GM19397 (cell line): ENCODE results near the gene PDYN.

Experiments
- ATAC-seq: cut with Tn5 transposase; IDR thresholded peaks from one replicate; pipeline ENCODE4 v1.9.1; 2021; ENCODE audit warnings: mild to moderate bottlenecking, moderate library complexity; ENCODE audit not compliant: unreplicated experiment

Gene PDYN

DNA sequence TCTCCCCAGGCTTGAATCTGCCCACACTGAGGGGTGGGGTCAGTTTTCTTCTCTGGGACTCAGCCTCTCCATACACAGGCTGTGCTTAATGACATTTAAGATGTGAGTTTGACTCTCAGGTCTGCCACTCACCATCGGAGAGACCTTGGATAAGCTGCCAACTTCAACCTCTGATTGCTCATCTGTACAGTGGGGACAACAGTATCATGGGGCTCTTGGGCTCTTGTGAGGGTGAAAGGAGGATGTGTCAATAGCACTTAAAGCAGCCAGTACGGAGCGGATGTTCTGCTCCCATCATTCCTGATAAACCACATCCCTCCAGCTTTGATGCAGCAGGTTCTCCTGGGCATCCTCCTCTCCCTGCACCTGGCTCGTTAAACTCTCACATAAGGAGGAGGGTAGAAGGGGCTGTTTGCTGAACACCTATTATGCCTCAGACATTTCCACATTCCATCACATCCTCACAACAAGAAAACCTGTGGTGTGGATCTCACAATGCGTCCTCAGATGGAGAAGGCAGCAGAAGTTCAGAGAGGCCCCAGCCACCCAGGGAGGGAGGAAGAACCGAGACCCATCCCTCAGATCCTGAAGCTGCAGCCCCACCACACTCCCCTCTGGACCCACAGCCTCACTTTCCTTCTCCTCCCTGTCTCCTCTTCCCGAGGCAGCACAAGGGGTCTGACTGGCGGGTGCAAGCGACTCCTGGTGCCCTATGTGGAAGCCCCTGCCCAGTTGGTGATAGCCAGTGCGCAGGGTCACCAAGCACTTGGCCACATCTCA lies 1.9 kb upstream of the PDYN start:
- no peak for ATAC-seq

DNA sequence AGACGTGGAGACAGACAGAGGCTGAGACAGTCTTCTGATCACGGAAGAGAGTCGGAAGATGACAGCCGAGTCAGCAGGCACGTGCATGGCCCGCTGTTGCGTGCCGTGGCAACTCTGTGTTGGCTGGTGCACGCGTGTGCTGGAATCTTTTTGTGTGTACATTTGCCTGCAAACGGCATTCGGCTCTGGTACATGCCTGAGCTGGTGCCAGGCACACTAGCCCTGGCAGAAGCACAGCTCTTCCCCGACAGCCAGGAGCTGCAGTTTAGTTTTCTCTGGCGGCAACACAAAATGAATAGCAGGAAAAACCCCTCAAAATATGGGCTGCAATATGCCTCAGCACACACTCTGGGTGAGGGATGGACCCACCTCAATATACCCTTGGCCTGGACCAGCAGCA lies 769 bp upstream of the PDYN start:
- ATAC-seq: no peak

DNA sequence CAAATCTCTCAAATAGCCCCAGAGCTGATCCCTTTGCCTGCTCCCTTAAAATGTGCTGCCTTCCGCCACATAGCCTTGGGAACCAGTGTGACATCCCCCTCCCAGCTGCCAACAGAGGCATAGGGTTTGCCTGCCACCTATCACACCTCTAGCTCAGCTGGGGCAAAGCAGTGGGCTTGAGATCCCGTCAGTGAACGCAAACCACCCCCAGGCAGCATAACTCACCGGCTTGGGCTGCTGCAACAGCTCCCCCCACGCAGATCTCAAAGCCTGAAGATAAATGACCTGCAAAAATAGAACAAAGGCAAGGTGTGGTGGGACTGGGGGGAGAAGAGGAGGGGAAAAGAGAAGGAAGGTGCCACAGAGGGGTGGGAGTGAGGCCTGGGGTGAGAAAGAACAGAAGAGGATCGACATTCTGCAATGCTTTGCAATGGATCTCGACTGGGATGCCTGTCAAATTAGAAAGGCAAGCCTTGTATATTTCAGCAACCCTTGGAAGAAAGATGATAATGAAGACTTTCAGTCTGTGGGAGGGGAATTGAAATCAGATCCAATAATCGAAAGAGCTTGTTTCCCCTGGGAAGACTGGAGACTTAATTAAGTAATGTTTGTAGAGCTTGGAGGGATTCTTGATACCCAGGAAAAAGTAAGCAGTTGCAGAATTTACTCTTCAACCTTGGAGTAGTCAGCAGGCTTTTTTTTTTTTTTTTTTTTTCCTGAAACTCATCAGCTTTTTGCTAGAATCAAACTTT lies 1.3 kb downstream of the PDYN start:
- ATAC-seq: no peak

DNA sequence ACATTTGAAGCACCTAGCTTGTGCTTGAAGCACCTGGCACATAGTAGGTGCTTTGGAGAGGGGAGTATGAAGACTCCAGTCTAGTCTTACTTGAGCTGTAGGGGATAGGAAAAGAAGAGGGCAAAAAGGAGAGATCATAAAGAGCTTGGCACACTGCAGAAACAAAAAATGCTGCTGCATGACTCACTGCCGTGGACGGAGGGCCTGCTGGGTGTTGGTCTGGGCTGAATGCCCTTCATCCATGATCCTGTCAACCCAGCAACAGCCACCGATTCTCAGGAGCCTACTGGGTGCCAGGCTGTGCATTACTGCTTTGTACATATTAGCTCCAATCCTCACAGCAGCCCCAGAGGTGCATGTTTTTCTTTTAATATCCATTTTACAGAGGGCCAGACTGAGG lies 6.0 kb downstream of the PDYN start:
- no peak for ATAC-seq

DNA sequence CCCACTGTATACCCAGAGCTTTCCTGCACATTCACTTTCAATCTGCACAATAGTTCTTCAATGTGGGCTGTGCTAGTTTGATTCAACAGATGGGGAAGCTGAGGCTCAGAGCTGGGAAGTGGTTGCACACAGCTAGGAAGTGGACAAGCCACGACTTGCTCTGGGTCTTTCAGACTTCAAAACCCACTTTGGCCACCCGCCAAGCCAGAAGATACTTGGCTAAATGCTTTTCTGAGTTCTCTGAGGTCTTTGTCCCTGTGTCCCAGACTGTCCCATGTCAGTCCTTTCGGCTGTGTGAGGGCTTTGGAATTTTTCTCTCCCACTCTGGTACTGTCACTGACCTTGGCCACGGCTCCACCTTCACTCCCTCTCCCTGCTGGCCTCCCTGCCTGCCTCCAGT lies 10.6 kb downstream of the PDYN start:
- ATAC-seq: no peak

DNA sequence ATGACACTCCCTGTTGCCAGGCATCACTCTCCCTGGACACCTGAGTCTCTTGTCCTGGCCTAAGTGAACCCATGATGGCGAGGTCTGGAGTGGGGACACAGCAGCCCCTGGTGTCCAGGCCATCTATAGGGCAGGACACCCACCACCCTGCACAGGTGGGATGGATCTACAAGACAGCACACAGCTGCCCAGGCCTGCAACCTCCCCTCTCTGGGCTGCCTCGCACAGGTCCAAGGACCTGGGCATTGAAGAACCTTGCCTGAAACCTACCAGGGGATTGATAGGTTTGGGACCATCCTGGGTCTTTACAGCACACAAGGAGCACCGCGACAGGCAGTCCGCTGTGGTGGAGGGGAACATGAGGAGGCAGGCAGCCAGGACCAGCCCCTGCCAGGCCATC lies 11.2 kb downstream of the PDYN start:
- no peak for ATAC-seq

DNA sequence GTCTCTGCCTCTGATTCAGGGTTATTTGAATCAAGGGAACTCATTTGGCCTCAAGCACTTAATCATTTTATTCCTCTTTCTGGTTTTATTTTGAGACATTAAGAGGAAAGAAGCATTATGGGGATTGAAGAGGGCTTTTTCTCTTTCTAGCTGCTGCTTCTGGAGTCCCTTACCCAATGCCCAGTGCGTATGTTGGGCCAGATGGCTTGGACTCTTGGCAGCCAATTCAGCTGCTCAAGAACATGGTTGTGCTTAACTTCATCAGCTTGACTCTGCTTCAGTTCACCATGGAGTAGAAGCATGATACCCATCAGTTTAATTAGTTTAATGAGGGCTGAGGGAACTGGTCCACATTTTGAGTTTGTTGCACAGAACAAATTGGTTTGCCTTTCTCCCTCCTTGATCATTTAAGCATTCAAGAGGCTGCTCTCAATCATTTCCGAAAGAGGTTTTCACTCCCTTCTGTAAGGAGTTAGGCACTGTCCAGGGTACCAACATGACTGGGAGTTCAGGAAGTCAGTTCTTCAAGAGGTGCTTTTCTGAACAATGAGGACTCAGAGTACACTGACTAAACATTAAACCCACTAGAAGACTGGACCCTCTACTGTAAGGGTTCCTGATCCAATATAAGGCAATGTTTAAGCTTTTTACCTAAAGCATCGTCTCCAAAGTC lies 14.6 kb downstream of the PDYN start:
- ATAC-seq: no peak

DNA sequence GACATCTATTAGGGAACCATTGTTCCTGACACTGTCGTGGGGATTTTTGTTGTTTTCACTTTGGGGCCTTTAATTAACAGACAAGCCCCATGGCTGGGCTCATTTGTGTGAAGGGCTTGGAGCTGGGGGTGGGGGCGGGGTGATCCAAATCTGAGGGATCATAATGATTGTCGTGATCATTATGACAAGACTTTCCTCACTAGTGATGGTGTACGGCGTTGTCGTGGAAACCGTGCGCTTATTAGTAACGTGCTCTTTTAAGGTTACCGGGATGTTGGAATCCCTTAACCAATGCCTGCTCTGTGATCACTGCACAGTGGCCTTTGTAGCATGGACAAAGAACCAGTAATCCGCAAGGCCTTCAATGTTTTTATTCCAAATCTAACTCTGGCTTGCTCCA lies 18.6 kb downstream of the PDYN start:
- no peak for ATAC-seq

DNA sequence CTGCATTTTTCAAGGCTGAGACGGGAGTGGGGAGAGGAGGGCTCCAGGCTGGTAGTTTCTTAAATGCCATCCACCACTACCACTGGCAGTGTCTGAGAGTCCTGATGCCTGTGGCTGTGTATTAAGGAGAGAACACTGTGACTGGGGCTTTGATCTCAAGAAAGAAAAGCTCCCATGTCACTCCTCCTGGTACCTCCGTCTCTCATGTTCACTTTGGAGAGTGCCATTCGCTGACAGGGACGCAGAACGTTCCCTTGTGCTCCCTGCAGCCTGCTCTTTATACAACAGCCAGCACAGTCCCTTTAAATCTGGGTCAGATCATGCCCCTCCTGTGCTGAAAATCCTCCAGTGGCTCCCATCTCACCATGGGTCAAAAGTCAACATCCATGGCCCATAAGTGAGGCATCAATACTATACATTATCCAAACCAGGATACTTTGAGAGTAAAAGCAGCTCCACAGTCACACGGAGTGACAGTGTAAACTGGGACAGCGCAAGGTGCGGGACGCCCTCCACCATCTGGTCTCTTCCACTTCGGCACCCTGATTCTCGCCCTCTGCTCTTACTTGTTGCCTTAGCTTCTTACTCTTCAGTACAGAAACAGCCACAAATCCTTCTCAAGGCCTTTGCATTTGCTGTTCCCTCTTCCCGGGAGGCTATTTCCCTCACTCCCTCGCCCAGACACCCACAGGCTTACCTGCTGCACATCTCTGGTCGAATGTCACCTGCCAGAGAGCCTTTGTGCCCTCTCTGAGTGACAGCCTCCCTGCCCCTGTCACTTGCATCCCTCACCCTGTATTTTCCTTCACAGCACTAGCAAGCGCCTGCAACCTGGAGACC lies 20.0 kb downstream of the PDYN start:
- ATAC-seq: no peak

DNA sequence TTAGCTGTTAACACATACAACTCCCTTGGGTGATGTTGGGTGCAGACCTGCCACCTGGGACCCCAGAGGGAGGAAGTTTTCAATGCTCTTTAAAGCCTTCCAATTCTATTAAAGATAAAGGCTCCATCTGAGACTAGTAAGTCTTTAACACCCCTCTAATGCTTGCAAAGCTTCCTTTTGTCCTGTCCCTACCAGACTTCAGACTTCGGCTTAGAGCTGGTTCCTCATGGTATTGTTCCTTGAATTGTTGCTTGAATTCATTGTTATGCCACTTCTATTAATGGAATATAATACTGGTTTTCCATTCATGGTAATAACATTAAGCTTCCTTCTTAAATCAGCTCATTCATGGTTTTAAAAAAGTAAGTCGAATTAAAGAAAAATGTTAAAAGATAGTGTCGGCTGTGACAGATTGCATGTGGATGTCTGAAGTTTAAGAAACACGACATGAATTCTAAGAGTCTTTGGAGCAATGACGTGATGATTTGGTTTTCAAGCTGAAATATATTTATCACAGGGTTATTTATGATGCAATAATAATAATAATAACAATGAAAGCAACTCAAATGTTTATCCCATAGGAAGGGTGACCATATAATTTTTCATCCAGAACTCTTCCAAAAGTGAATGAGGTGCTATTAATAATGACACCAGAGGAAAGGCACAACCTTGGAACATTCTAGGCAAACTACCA lies 21.8 kb downstream of the PDYN start:
- no peak for ATAC-seq

DNA sequence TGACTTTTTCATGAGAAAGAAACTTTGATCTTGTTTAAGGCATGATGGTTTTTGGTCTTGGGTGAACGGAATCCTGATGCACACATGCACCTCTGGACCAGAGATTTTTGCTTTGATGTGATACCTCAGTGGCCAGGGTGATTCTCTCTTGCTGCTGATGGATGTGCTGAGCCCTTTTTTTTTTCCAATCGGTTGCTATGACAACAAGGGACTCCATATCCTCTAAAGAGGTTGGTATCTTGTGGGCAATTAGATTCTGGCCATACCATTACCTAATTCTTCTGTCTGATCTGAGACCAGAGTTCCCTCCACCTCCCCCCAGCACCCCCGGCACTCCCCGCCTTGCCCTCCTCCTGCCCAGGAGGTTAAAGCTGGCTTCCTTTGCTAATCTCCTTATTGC lies 24.9 kb downstream of the PDYN start:
- no peak for ATAC-seq

DNA sequence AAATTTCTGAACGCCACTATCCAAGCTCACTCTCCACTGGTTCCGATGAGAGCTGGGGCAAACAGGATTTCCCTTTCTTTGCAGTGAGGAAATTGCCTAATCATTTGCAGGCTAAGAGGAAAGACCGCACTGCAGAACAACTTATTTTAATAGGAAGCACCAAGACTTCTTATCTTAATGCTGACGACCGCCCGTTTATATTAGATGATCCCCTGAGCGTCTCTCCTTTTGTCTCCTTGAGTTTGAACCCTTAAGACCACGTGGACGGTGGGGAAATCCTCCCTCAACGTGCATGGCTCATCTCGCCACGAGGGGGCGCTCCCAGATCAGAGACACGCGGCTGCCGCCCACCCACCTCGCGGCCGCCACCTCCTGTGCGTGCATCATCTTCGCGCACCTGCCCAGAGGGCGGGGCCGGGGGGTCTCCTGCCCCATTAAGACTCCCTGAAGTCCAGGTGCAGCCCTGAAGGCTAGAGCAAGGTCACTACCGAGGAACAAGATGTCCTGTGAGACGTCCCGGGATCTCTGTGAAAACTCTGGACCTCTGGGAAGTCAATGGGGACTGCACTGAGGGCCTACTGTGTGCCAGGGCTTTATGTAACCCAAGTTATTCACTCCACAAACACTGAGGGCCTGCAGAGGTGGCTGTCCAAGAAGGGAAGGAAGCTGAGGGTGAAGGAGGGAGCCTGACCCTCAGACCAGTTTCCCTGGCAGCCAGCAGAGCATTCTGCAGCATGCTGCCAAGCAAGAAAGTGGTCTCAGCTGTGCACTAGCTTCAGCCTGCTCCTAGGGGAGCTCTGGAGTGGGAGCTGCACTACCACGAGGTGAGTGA lies 28.1 kb downstream of the PDYN start:
- ATAC-seq: no peak

DNA sequence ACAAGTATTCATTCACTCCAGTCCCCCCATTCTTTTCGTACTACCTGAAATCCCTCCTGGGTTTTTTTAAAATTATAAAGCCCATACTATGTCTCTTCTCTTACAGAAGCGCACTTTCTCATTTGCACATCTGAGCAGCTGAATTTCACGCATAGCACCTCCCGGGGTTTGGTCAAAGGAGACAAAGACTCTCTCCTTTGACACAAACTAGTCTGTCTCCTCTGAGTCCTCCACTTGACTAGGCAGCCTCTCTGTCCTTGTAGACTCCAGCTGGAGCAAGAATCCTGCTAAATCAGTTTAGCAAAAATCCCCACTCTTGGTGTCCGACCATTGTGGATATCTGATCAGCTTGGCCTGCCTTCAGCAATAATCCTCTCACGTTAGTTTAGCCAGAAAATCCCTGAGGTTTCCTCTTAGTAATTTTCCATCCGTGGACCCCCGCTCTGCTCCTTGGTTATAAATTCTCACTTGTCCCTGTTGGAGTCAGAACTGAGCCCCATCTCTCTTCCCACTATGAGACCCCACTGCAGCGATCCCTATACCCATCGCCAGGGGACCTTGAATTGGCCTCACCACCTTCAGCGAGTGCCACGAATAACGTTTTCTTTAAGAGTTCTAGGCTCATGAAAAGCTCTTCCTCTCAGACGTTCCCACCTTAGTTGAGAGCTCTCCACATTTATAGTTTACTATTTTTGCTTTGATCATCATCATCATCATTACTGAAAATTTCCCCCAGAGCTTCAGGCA lies 29.0 kb downstream of the PDYN start:
- ATAC-seq: no peak

DNA sequence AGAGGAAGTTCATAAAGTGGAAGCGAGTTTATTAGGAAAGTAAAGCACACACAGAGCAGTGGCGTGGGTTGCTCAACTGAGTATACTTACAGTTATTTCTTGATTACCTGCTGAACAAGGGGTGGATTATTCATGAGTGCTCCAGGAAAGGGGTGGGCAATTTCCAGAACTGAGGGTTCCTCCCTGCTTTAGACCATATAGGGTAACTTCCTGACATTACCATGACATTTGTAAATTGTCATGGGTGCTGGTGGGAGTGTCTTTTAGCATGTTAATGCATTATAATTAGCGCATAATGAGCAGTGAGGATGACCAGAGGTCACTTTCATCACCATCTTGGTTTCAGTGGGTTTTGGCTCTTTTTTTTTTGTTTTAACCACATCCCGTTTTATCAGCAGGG lies 29.8 kb downstream of the PDYN start:
- no peak for ATAC-seq

DNA sequence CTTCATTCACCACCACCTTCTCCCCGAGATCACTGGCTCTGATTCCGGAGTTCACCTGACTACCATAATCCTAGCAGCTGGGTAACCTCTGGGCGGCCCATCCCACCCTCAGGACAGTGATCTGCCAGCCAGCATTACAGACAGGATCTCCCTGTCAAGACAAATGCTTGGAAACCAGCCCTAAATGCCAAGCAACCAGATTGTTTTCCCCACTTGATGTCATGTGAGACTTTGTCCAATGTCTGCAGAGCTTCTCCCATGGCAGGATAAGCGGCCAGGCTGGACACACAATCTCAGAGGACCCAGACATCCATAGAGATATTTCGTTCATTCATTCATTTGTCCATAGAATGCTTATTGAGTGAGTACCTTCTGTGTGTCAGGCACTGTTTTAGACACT lies 32.5 kb downstream of the PDYN start:
- no peak for ATAC-seq

DNA sequence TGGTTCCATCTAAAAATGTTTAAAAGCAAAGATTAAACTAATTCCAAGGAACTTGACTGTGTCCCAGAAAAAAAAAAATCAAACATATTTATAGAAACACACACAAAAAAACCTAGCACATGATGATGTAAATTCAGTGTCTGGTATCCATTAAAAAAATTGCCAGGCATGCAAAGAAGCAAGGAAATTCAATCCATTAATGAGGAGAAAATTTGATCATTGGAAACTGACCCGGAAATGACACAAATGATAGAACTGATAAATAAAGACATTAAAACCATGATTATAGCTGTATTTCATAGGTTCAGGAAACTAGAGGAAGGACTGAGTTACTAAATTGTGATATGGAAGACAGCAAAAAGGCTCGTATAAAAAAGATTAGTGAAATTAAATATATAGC lies 34.7 kb downstream of the PDYN start:
- no peak for ATAC-seq

DNA sequence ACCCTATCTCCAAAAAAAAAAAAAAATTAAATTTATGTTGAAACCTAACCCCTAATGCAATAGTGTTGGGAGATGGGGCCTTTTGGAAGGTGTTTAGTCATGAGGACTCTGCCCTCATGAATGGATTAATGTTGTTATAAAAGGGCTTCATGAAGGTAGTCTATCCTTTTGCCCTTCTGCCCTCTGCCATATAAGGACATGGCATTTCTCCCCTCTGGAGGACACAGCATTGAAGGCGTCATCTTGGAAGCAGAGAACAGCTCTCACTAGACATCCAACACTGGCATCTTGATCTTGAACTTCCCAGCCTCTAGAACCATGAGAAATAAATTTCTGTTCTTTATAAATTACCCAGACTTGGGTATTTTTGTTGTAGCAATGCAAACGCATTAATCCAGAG lies 35.4 kb downstream of the PDYN start:
- ATAC-seq: no peak

DNA sequence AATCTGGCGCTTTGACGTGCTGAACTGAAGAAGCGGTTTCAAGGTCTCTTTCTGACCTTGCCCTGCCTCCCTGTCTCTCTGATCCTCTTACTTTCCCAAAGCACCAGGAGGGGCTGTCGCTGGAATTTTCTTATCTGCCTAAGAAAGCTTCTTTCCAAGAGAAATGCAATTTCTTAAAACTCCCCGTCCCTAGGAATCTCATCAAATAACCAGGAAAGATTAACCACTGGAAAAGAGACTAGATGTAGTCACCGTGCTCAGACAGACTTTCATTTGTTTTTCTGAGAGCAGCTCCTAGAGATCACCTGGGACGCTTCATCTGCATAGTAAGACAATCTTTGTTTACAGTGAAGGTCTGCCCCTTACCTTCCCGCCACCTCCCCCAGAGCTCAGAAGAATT lies 38.6 kb downstream of the PDYN start:
- ATAC-seq: no peak

DNA sequence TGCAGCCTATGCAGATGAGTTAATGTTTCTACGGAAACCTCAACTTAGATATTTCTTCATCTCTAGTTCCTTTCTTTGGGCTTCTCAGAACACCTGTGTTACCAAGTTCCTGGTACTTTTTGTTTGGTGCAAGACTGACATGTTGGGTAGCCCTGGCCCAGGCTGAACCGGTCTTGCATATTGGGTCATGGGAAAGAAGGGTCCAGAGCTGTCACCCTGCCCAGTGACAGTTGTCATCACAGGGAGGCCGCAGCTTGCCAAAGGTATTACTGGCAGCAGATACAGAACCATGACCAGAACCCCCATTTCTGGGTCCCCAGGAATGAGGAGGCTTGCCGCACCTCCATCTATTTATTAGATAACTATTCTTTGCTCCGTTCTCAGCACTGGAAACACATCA lies 40.2 kb downstream of the PDYN start:
- no peak for ATAC-seq
